GM12872 (cell line): Measurements from ENCODE around the gene ADGRG2.

Experiments used
- TF ChIP-seq, protein P1 (sequence below): IDR thresholded peaks from 3 replicates; pipeline ENCODE4 v1.5.1; 2011; ENCODE audit warnings: low read depth, mild to moderate bottlenecking, low read length, moderate library complexity; ENCODE audit not compliant: insufficient read depth

Gene ADGRG2

DNA sequence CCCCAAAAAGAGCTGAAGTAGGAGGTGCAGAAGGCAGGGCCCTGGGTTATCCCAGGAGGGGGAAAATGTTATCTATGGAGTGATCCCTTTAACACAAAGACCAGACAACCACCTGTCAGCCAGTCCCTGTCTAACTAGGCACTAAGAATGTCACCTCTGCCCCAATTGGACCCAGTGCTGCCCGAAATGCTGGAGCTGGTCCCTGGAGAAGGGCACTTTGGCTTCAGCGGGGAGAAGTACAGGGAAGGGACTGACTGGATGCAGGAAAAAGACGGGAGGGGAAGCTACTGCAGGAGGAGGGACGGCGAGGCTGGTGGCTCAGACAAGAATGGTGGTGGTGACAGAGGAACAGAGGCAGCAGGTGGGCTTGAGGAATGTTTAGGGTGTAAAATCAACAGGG, 155.6 kb downstream of the ADGRG2 start:
- TF ChIP-seq, protein P1, sequence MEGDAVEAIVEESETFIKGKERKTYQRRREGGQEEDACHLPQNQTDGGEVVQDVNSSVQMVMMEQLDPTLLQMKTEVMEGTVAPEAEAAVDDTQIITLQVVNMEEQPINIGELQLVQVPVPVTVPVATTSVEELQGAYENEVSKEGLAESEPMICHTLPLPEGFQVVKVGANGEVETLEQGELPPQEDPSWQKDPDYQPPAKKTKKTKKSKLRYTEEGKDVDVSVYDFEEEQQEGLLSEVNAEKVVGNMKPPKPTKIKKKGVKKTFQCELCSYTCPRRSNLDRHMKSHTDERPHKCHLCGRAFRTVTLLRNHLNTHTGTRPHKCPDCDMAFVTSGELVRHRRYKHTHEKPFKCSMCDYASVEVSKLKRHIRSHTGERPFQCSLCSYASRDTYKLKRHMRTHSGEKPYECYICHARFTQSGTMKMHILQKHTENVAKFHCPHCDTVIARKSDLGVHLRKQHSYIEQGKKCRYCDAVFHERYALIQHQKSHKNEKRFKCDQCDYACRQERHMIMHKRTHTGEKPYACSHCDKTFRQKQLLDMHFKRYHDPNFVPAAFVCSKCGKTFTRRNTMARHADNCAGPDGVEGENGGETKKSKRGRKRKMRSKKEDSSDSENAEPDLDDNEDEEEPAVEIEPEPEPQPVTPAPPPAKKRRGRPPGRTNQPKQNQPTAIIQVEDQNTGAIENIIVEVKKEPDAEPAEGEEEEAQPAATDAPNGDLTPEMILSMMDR = no peak

DNA sequence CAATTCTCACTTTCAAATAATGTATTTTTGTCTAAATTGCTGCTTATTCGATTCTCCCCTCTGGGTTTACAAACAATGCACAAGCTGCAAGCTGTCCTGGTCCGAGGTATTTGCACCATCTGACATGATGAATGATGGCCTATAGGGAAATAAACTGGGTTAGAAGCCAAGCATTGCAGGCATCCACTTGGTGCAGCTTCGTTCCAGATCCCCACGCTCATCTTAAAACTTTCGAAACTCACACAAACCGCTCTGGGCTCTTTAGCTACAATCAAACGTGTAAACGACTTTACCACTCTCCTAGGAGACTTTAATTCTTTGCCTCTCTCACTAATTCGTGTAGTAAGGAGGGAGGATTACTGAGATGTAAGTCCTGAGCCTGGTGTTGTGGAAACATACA, 157.4 kb downstream of the ADGRG2 start:
- TF ChIP-seq, protein P1 = no peak

- TF ChIP-seq, protein P1 = no peak
These were observed 158.2 kb downstream of the ADGRG2 start for GRCh38 chrX:18964026-18964425.

GRCh38 chrX:18962329-18962728, 159.9 kb downstream of the ADGRG2 start:
- TF ChIP-seq, protein P1 = no peak

GRCh38 chrX:18961686-18962085, 160.6 kb downstream of the ADGRG2 start:
- TF ChIP-seq, protein P1 = no peak

DNA sequence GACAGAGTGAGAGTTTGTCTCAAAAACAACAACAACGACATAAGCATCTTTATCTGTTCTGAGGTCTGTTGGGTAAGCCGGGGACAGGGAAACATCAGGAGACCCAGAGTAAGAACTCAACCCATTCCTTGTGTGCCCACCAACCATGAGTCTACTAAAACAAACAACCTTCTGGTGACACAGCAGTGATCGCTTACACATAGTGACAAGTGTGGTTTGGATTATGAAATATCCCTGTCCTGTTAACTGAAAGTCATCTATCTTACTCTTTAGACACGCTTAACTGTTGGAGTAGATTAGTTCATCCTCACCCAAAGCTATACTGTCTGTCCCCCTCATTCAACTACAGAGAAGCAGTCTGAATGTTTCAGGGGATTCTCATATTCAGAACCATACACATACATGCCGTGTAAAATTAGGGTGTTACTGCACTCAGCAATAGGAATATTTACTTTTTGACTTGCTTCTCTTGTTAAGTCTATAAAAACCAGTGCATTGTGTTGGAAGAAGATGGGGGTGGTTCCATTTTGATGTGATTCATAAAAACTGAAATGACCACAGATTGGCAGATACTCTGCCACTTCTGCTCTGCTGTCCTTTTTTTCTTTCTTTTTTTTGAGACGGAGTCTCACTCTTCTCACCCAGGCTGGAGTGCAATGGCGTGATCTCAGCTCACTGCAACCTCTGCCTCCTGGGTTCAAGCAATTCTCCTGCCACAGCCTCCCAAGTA, 165.8 kb downstream of the ADGRG2 start:
- TF ChIP-seq, protein P1 = no peak

- TF ChIP-seq, protein P1 = no peak
These were observed 166.6 kb downstream of the ADGRG2 start for GRCh38 chrX:18955676-18956075.
